CD4-positive, alpha-beta T cell treated with Interleukin-6 for 4 hours (primary cell): ENCODE results near the gene KCNG3.

Source experiments
- DNase-seq: peaks from one replicate; pipeline ENCODE4 v3.0.0-alpha.2; 2020; ENCODE audit warnings: mixed read lengths

The KCNG3 gene

DNA sequence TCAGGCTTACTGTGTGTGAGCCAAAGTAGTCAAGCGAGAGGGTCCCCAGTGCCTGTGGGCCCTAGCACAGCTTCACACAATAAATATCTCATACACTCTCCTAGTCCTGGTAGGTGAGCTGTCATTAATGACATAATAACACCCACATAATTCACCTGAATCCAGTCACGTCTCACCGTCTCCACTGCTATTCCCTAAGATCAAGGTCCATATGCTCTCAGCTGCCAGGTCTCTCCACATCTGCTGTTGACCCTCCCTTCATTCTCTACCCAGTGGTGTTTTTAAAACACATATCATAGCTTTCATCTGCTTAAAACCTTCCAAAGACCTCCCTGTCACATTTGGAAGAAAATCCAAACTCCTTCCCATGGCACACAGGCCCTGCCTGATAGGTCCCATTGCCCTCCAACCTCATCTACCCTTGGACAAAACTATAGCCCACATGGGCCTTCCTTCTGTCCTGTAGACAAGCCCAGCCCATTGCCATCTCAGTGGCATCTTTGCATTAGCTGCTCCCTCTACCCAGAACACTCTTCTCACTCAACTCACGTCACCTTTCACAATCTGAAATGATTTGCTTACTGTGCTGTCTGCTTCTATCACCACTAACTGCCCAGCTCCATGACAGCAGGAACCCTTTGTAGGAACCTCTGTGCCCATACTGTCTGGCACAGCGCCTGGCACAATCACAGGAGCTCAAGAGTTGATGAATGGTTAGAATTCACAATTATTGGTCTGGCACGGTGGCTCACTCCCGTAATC, 7.5 kb downstream of the KCNG3 start:
- DNase-seq = no peak

DNA sequence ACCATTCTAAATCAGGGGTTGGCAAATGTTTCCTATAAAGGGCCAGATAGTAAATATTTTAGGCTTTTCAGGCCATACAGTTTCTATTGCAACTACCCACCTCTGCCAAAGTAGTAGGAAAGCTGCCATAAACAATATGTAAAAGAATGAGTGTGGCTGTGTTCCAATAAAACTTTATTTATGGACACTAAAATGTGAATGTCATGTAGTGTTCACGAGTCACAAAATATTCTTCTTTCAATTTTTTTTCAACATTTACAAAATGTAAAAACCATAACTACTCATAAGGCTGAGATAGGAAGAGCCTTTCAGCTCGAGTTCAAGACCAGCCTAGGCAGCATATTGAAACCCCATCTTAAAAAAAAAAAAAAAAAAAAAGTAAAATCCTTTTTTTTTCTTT, 13.4 kb downstream of the KCNG3 start:
- no peak for DNase-seq

DNA sequence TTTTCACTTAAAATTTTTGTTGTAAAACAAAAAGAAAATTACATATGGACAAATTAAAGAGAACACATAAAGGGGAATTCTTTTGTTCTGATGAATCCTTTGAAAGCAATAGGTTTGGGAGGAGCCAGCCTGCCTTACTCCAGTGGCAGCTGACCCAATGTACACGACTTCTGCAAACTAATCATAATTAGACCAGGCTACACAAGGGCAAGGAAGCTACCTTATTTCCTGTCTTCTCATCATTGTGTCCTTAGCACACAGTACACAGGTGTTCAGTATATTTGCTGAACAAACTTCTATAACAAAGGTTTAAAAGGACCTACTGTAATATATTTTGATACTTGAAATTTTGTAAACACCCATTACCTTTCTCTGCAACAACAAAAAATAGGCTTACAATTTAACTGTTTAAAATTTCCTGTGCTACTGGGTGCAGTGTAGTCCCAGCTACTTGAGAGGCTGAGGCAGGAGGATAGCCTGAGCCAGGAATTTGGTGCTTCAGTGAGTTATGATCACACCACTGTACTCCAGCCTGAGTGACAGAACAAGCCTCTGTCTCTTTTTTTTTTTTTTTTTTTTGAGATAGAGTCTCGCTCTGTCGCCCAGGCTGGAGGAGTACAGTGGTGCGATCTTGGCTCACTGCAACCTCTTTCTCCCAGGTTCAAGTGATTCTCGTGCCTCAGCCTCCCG, 18.9 kb downstream of the KCNG3 start:
- no peak for DNase-seq

DNA sequence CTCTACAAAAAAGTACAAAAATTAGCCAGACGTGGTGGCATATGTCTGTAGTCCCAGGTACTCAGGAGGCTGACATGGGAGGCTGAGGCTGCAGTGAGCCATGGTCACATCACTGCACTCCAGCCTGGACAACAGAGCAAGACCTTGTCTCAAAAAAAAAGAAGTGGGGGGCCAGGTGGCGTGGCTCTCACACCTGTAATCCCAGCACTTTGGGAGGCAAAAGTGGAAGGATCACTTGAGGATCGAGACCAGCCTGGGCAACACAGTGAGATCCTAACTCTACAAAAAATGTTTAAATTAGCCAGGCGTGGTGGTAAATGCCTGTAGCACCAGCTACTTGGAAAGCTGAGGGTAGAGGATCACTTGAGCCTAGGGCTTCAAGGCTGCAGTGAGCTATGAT, 23.1 kb downstream of the KCNG3 start:
- DNase-seq = no peak

DNA sequence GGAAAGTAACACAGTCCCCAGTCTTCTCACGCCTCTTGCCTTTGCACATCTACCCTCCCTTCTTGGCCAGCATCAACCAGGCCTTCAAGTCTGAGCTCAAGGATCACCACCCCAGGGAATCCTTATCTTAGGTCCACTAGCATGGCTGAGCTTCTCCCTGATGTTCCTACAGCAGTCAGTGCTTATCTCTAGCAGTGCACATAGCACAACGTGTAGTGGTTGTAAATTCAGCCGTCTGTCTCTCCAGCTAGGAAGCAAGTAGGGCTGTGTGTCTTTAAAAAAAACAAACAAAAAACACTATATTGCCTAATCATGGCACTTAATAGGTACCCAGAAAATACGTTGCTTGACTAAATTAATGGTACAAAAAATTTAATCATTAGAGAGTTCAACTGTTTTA, 29.2 kb downstream of the KCNG3 start:
- DNase-seq = no peak

DNA sequence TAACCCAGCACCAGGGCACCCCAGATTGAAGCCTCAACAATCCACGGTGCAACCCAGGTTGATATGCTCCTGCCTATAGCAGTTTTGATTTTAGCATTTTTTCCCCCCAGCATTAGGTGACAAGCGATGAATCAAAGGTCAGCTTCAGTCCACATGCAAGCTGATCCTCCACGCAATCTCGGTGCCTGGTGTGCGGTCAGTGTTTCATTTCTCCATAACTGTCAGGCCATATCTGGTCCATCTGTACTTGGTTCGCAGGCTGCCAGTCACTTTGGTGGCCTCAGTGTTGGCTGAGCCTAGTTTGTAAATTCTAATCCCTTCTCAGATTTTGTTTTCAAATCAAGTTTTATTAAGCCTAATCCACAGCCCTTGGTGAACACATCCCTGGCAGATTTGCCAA, 30.2 kb downstream of the KCNG3 start:
- DNase-seq = no peak

DNA sequence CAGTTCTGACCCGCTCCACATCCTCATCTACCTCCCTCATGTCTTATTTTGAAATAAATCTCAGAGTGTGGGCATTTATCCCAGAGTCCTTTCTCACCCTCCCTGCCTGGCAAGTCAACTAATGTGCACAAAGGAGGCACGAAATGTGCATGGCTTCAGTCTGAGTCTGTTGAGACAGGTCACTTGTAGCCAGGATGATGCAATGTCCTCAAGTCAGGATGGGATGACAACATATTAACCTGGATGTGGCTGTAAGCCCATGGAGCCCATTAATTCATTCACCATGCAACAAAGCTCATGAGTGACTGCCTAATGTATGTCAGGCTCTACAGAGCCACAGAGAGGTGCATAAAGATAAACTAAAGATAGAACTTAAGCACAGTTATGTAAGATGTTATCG, 34.5 kb downstream of the KCNG3 start:
- DNase-seq = no peak

DNA sequence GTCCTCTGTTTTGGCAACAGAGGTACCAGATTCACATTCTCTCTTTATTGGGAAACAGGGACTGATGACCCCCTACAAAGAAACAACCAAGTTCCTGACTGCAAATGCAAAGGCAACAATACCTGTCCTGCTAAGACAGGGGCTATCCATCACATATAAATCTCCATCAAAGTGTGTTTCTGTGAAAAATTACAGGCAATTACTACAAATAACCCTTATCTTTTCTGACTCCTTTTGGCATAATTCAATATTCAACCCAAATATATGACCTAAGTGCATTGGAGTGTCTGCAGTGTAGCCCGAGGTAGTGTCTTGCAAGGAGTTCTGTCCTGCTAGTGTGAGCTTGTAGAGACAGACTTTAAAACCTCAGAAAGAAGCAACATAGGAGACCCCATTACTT, 35.4 kb downstream of the KCNG3 start:
- DNase-seq = no peak

DNA sequence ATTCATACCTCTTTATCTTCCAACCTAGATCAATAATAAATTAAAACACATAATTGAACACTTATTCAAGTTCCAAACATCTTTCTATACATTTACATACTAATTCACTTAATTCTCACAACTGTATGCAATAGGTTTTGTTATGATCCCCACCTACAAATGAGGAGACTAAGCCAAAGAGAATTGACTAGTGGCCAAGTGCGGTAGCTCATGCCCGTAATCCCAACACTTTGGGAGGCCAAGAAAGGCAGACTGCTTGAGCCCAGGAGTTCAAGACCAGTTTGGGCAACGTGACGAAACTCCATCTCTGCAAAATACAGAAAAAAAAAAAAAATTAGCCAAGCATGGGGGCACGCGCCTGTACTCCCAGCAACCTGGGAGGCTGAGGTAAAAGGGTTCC, 36.8 kb downstream of the KCNG3 start:
- no peak for DNase-seq

DNA sequence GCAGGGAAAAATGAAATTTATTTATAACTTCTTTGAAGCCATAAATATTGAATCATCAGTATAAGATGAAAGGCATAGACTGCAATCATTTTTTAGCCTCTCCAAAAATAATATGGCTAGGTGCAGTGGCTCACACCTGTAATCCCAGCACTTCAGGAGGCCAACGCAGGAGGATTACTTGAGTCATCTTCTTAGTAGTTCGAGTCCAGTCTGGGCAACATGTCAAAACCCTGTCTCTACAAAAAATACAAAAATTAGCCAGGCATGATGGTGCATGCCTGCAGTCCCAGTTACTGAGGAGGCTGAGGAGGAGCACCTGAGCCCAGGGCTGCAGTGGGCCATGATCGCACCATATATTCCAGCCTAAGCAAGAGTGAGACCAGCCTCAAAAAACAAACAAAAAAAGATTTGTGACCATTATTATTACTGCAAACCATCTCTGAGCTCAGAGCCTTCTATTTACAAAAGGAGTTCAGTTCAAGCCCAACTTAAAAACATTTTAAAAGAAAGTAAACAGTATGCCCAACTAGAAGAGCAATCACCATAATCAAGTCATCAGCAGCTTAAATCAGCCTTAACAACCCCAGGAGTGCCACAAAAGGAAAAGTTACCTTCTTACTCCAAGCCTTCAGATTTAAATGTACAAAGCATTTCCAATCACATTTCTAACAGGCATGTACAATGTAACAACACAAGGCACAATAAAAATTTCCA, 37.5 kb downstream of the KCNG3 start:
- no peak for DNase-seq

DNA sequence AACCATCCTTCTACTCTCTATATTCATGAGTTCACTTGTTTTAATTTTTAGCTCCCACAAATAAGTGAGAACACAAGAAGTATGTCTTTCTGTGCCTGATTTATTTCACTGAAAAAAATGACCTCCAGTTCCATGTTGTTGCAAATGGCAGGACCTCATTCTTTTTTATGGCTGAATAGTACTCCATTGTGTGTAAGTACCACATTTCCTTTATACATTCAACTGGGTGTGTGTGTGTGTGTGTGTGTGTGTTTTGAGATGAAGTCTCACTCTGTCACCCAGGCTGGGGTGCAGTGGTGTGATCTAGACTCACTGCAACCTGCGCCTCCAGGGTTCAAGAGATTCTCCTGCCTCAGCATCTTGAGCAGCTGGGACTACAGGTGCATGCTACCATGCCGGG, 41.2 kb downstream of the KCNG3 start:
- no peak for DNase-seq

DNA sequence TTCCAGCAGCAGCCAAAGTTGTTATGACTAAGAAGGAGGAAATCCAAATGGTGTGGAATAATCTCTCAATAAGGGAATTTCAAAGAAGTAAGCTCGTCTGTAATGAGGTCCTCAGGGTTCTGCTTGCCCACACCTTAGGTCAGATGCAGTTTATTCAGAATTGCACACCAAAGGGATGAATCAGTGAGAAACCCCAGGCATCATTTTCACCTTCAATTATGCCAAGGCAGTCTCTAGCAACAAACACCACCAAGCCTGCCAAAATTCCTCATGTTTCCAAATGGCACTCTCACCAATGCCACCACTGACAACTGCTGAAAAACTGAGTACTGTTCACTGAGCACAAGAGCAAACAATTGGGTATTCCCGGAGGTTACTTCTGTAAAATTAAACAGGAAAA, 43.6 kb downstream of the KCNG3 start:
- DNase-seq = no peak

DNA sequence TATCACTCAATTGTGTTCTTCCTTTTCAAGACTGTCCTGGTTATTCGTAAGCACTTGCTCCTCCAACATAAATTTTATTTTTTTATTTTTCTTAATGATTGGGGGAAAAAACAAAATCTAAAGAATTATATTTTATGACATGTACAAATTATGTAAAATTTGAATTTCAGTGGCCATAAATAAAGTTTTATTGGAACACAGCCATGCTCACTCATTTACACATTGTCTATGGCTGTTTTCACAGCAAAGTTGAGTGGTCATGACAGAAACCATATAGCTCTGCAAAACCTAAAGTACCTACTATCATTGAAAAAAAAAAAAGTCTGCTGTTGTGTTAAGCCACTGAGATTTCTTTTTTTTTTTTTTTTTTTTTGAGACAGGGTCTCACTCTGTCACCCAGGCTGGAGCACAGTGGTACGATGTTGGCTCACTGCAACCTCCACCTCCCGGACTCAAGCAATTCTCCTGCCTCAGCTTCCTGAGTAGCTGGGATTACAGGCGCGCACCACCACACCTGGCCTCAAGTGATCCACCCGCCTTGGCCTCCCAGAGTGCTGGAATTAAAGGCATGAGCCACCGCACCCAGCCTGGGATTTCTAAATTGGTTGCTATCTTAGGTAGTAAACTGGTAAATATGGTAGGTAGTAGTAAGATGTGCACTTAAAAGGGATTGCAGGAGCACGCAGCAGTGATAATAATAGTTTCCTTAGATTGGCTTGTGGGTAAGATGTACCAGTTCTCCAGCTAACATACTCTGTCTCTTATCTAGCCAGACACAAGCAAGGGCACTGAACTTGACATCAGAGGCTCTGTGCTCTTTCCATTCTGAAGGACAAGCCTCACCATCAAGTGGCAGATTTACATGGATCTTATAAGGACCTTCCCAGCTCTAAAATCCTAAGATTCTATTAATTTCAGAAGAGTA, 44.4 kb downstream of the KCNG3 start:
- DNase-seq = no peak

DNA sequence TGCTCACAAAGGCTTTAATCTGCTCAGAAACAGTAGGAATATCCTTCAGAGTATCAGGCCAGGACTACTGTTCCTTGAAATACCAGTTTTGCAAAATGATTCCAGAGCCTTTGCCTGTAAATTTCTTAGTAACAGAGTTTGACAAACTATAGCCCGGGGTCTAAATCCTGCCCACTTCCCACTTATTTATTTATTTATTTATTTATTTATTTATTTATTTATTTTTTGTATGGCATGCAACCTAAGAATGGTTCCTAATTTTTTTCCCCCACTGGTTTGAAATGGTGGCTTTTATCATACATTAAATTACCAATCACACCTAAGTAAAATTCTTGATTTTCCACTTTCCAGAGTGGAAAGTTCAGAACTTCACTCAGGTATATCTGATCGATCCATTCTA, 45.6 kb downstream of the KCNG3 start:
- no peak for DNase-seq

DNA sequence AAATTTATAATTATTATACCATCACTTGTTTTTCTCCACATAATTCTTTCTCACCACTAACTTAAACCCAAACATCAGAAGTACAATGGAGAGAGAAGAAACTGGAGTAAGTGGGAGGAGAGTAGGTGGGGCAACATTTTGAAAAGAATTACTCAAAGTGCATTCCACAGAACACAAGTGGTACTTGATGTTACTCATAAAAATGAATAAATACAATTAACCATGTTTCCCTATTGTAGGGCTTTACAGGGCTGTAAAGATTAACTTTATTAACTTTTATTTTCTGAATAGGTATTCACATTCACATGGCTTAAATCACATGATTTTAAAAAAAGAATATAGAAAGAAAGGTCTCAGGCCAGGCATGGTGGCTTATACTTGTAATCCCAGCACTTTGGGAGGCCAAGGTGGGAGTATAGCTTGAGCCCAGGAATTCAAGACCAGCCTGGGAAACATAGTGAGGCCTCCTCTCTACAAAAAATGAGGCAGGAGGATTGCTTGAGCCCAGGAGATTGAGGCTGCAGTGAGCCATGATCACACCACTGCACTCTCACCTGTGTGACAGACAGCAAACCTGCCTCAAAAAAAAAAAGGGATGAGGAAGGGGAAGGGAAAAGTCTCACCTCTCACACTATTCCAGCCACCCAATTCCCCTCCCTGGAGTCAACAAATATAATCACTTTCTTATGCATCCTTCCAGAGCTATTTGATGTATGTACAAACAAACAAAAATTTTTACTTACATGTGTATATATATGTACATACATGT, 47.1 kb downstream of the KCNG3 start:
- no peak for DNase-seq

DNA sequence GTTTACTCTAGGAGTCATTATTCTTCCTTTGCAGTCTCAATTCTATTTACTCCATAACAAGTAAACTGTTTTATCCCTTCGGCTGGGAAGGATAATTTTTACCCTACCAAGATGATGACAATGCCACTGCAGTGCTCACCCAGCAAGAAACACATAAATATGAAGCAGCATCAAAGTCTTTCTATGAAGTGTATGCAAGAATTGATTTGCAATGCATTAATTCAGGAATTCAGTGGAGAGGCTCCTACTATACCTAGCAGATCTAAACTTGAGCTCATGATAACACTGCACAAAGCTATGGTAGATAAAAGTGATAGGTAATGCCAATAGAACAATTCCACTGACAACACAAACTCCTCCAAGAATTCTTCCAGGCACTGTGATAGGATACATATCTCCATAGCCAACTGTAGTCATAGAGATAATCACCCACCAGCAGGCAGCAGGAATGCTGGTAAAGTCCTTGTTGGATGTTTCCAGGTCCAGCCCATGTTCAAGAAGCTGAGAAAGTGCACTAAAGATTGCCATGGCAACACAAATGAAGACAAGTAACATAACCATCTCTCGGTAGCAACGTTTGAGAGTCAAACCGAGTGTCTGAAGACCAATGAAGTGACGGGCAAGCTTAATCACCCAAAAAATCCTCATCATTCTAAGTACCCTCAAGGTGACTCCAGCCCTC, 49.9 kb downstream of the KCNG3 start:
- no peak for DNase-seq

DNA sequence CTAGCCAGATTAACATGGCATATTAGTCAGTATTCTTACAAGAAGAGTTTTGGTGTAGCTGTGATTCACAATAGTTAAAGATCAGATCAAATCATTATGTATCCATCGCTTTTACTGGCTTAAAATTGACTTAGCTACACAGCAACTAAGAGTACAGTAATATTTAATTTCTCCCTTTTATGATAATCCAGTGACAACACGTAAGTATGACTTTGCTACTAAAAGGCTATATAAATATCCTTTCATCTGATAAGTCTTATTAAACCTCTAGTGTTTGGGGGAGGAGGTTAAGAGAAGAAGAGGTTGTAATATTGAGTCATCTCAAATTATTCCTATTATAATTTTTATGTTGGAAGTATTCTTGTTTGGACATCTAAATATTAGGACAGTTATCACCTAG, 51.0 kb downstream of the KCNG3 start:
- DNase-seq = no peak

DNA sequence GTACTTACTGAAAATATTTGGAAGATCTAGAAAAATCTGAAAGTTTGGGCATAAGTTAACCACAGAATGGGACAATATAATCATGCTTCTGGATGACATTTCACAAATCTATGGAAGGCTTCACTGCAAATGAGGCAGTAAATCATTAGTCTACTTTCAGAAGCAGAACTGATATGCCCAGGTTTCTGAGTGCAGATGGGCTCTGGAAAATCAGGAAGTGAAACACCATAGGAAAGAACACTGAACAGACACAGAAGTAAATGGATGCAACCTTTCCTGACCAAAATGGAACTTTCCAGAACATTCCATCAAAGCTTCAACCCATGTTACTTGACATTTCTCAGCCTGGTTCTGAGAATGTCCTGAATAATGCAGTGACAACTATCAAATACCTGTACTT, 55.1 kb downstream of the KCNG3 start:
- no peak for DNase-seq

DNA sequence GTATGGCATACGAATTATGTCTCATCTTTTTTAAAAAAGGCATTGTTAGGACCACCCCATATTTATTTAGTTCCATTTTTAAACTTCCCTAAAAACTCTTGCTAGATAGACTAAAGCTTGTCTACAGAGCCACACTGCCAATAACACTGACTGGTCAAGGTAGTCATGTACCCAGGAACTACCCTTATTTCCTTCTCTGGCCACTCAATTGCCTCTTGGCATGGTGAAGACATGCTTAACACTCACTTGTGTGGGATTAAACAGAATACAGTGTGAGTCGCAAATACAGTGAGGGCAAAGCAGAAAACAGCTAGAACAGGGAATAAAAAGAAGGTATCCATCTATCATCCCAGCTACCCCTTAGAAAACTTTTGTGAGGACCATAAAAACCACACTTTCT, 57.4 kb downstream of the KCNG3 start:
- DNase-seq = no peak

DNA sequence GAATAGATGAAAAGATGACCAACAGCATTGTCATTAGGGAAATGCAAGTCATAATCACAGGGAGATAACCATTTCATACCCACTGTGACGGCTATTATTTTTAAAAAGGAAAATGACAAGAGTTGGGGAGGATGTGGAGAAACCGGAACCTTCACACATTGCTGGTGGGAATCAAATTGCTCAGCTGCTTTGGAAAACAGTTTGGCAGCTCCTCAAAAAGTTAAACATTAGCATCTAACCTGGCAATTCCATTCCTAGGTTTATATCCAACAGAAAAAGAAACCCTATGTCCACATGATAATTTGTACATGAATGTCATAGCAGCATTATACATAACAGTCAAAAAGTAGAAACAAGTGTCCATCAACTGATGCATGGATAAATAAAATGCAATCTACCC, 58.2 kb downstream of the KCNG3 start:
- DNase-seq = no peak

DNA sequence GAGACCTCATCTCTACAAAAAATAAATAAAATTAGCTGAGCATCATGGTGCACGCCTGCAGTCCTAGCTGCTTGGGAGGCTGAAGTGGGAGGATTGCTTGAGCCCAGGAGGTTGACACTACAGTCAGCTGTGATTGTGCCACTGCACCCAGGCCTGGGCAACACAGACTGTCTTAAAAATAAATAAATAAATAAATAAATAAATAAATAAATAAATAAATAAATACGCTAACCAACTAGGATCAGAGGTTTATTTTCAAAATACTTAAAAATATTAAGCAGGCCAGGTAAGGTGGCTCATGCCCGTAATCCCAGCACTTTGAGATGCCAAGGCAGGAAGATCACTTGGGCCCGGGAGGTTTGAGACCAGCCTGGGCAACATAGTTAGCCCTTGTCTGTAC, 63.6 kb downstream of the KCNG3 start:
- DNase-seq = no peak

DNA sequence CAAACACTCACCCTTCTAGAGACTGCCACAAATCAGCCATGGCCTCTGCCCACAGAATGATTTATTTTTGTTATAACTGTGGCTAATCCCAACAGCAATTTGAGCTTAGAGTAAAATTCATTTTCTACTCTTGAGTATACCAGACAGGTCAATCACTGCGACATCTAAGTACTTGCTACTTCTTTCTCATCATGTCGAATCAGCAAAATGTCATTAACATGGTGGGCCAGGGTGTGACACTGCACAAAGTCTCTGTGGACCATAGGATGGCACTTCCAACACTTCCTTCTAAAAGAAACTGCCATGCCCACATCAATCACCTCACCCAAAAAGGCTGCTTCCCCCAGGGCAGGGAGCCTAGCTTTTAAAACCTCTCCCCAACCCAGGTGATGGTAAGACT, 64.4 kb downstream of the KCNG3 start:
- no peak for DNase-seq
